Breast epithelium (tissue), 4 donors: ENCODE measurements around the gene SLC35D1. TPM values are rescaled to one million over a fixed set of nuclear protein-coding genes. Genes with fewer than 3 reads are reported as not detected.

Experiments
- DNase-seq, 2 donors: peaks; one replicate each; pipeline ENCODE4 v3.0.0-alpha.2; 2019; ENCODE audit warnings: low spot score in 2 of 2
- H3K27ac ChIP-seq, 2 donors: fragments of 200-600 bp; sonication (generic) in 1 of 2; one replicate each; pipeline ENCODE4 v1.5.1; 2016 to 2019; ENCODE audit warnings: mild to moderate bottlenecking in 1 of 2
- H3K27me3 ChIP-seq, 2 donors: fragments of 200-600 bp; sonication (generic) in 1 of 2; one replicate each; pipeline versions ENCODE4 v1.5.1 to v1.6.0; 2017 to 2019; ENCODE audit warnings: control low read depth in 1 of 2, mild to moderate bottlenecking in 1 of 2
- H3K36me3 ChIP-seq: fragments of 200-600 bp; one replicate; pipeline ENCODE4 v1.5.1; 2019
- H3K4me1 ChIP-seq, 2 donors: fragments of 200-600 bp; sonication (generic); one replicate each; pipeline ENCODE4 v1.5.1; 2016 to 2019; ENCODE audit warnings: control low read depth in 1 of 2
- H3K4me3 ChIP-seq, 3 donors: fragments of 200-600 bp; sonication (generic); 1 replicate in 2 of 3; 2 replicates in 1 of 3; pipeline ENCODE4 v1.5.1; 2016 to 2019; ENCODE audit warnings: mild to moderate bottlenecking in 3 of 3, moderate library complexity in 2 of 3
- H3K9me3 ChIP-seq, 2 donors: fragments of 200-600 bp; sonication (generic) in 1 of 2; one replicate each; pipeline ENCODE4 v1.5.1; 2016 to 2019; ENCODE audit warnings: control low read depth in 1 of 2
- POLR2A ChIP-seq: fragments of 450-650 bp; IDR thresholded peaks from one replicate; pipeline ENCODE4 v1.6.1; 2016; ENCODE audit warnings: antibody characterized with exemption, mild to moderate bottlenecking, moderate library complexity
- POLR2AphosphoS5 ChIP-seq, 3 donors: sonication (generic); formaldehyde crosslinking; IDR thresholded peaks; one replicate each; pipeline ENCODE4 v1.6.1; 2017; ENCODE audit warnings: antibody characterized with exemption in 3 of 3
- intact Hi-C: fragments of 100-400 bp; cut with DNase I; formaldehyde crosslinking; loops from one replicate; pipeline ENCODE4 v1.15.1; 2023; ENCODE audit warnings: low total_unique reads
- total RNA-seq, 3 donors: library from RNA; depleted of rRNA; stranded (reverse); fragments of >200 nt; gene quantifications; one replicate each; pipeline ENCODE4 v1.1.0, GENCODE V29; 2016
- TF ChIP-seq, protein P1 (sequence below), 3 donors: fragments of 450-650 bp; IDR thresholded peaks; one replicate each; pipeline ENCODE4 v1.5.1; 2016 to 2017; ENCODE audit warnings: antibody characterized with exemption in 3 of 3, mild to moderate bottlenecking in 3 of 3, moderate library complexity in 3 of 3

SLC35D1 gene
- total RNA-seq, 3 donors from 2014 or later = 10.8 to 16.0 (median 11.5) TPM

DNA sequence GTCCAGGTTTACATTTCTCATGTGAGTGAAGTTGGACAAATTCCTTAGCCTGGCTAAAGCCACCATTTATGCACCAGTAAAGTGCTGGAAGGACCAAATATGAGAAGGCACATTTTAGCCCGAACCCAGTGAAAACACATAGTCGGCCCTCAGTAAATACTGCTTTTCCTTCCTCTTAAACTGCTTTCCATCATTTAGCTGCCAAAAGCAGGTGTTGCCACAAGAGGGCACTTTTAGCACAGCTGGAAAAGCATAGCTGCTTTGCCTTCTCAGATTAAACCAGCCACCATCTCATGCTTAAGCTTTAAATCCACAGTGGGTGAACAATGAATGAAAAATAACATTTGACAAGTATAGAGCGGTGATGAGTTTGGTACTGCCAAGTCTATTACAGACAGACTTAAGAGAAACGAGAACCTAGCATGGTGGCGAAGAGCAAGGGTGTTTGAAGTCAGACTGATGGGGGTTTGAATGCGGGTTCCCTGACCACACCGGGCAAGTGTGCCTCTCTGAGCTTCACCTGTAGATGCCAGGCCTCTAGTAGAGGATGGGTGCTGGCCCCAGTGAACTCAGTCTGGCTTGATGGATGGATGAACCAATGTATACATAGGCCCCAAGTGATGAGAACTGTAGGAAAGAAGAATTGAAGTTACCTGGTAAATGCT is 57.8 kb downstream of the SLC35D1 start:
- Histone ChIP-seq H3K9me3 (no peaks in the 10 kb centered on the region), H3K4me3 (no peak overlapping the region), H3K27ac (no peak overlapping the region), H3K4me1 (no peaks in the 10 kb centered on the region), H3K36me3 (no peaks in the 10 kb centered on the region), H3K27me3 (no peaks in the 10 kb centered on the region)
- no peak for TF ChIP-seq POLR2A
- peak in 1 of 3 donors; percentile 22 for TF ChIP-seq POLR2AphosphoS5 (IDR thresholded peaks at IDR 0.05)
- TF ChIP-seq, protein P1, sequence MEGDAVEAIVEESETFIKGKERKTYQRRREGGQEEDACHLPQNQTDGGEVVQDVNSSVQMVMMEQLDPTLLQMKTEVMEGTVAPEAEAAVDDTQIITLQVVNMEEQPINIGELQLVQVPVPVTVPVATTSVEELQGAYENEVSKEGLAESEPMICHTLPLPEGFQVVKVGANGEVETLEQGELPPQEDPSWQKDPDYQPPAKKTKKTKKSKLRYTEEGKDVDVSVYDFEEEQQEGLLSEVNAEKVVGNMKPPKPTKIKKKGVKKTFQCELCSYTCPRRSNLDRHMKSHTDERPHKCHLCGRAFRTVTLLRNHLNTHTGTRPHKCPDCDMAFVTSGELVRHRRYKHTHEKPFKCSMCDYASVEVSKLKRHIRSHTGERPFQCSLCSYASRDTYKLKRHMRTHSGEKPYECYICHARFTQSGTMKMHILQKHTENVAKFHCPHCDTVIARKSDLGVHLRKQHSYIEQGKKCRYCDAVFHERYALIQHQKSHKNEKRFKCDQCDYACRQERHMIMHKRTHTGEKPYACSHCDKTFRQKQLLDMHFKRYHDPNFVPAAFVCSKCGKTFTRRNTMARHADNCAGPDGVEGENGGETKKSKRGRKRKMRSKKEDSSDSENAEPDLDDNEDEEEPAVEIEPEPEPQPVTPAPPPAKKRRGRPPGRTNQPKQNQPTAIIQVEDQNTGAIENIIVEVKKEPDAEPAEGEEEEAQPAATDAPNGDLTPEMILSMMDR (IDR thresholded peaks at IDR 0.05) = peak in 2 of 3 donors; percentile 54 to 66
- intact Hi-C loops = no loop called here
- peak in 1 of 2 donors; percentile 39 for DNase-seq

DNA sequence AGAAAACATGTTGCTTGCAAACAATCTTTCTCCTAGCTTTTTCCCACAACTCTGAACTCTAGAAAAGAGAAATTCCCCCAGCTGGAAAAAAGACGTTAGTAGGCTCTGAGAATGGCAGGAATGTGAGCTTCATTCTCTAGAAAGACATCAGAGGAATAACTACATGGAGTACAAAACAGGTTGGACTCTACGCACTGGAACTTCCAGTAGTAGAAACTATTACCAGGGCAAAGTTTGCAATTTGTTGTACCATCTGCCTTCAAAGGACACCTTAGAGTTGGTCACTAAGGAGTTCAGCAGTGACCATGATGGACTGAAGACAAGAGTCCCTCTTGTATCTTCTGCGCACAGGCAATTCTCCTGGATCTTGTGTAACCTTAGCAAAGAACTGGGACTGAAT is 60.9 kb downstream of the SLC35D1 start:
- TF ChIP-seq, protein P1 (IDR thresholded peaks at IDR 0.05) = no peak
- TF ChIP-seq POLR2A = no peak
- TF ChIP-seq POLR2AphosphoS5 (IDR thresholded peaks at IDR 0.05) = no peak
- Histone ChIP-seq H3K4me1 (no peaks in the 10 kb centered on the region), H3K4me3 (no peak overlapping the region), H3K9me3 (no peaks in the 10 kb centered on the region), H3K27me3 (no peaks in the 10 kb centered on the region), H3K27ac (no peak overlapping the region), H3K36me3 (no peaks in the 10 kb centered on the region)
- no peak for DNase-seq
- intact Hi-C loops = no loop called here

DNA sequence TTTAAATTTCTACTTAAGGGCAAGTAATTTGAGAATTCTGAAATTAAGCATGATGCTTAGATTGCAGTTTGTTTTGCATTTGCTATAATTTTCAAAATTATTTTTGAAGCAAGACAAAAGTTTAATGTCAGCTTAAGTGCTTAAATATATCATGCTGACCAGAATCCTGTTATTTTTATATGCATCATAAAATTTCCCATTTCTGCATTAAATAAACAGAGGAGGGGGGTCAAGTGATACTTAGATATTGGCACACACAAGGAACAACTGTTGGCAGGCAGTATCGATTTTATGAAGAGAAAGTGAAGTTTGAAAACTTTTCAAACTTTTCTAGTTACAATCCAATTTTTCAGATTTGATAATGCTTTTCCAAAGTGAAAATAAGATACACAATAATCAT is 68.1 kb downstream of the SLC35D1 start:
- no peak overlapping the region for H3K4me3 ChIP-seq
- H3K27ac ChIP-seq = no peak overlapping the region
- intact Hi-C loops = no loop called here
- no peaks in the 10 kb centered on the region for H3K27me3 ChIP-seq
- H3K4me1 ChIP-seq = no peaks in the 10 kb centered on the region
- H3K36me3 ChIP-seq = peaks cover 5% of the 10 kb centered on the region
- no peak for DNase-seq
- H3K9me3 ChIP-seq = no peaks in the 10 kb centered on the region
- TF ChIP-seq, protein P1 (IDR thresholded peaks at IDR 0.05) = no peak
- no peak for TF ChIP-seq POLR2AphosphoS5 (IDR thresholded peaks at IDR 0.05)
- TF ChIP-seq POLR2A = no peak

DNA sequence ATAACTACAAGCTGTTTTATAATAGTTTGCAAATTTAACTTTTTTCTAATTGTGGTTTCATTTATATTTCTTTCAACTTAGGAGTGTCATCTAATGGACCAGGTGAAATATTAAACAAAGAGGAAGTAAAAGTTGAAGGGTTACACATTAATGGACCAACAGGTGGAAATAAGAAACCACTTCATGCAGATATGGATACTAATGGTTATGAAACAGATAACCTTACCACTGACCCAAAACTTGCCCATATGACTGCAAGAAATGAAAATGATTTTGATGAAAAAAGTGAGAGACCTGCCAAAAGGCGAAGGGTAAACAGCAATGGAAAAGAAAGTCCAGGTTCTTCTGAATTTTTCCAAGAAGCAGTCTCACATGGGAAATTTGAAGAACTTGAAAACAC is 69.5 kb downstream of the SLC35D1 start:
- Histone ChIP-seq H3K9me3 (no peaks in the 10 kb centered on the region), H3K27ac (no peak overlapping the region), H3K27me3 (no peaks in the 10 kb centered on the region), H3K4me1 (no peaks in the 10 kb centered on the region), H3K36me3 (peaks cover 5% of the 10 kb centered on the region), H3K4me3 (no peak overlapping the region)
- intact Hi-C loops = no loop called here
- TF ChIP-seq, protein P1 (IDR thresholded peaks at IDR 0.05) = no peak
- TF ChIP-seq POLR2AphosphoS5 (IDR thresholded peaks at IDR 0.05) (no peak), POLR2A (no peak)
- DNase-seq = no peak

DNA sequence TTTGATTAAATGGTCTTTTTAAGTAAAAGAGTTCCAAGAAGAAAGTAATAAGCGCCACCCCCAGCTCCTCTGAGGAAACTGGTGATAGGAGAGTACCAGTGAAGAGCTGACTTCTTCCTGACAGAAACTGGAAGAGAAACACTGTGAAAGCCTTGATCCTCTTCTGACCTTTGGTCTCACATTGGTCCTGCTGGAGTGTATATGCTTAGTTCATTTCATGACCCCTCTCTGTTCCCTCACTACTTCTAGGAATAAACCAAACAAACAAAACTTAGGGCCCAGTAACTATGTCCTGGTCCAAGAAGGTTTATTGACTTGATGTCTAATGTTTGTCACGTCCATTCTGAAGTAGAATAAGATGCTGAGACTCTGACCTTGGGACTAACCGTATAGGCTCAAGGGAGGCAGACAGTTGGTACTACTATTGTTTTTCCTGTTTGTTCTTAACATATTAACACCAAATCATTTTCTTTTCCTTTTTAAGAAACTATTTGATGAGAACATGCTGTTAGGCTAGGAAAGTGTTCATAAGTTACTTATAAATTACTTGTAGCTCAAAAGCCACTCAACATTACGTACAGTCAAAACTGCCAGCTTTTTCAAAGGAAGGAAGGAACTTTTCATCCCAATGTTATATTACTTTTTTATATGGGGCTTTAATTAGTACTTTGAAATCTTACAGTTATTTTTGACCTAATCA is 71.2 kb downstream of the SLC35D1 start:
- intact Hi-C loops = no loop called here
- no peak for TF ChIP-seq POLR2A
- no peak for TF ChIP-seq POLR2AphosphoS5 (IDR thresholded peaks at IDR 0.05)
- TF ChIP-seq, protein P1 (IDR thresholded peaks at IDR 0.05) = no peak
- no peaks in the 10 kb centered on the region for H3K27me3 ChIP-seq
- no peak overlapping the region for H3K27ac ChIP-seq
- H3K4me1 ChIP-seq = no peaks in the 10 kb centered on the region
- DNase-seq = no peak
- H3K4me3 ChIP-seq = no peak overlapping the region
- no peaks in the 10 kb centered on the region for H3K9me3 ChIP-seq
- H3K36me3 ChIP-seq = peaks cover 5% of the 10 kb centered on the region
